HG03060 (cell line): ENCODE measurements around the gene MYL1.

ENCODE experiments used
- ATAC-seq: cut with Tn5 transposase; IDR thresholded peaks from one replicate; pipeline ENCODE4 v1.9.1; 2021; ENCODE audit warnings: low read depth, moderate number of reproducible peaks; ENCODE audit not compliant: unreplicated experiment

The MYL1 gene

GRCh38 chr2:210315015-210315788 is at the start of gene MYL1:
Gene MYL1, minus strand, starts transcription at chr2:210315174. Its CDS starts 132 bp downstream, at chr2:210315042.
- ATAC-seq, result no peak

GRCh38 chr2:210363876-210364275 is 48.9 kb upstream of the MYL1 start:
- no peak for ATAC-seq

GRCh38 chr2:210363261-210363660 is 48.3 kb upstream of the MYL1 start:
- ATAC-seq, result no peak

- no peak for ATAC-seq
Measured at GRCh38 chr2:210360412-210360811, 45.4 kb upstream of the MYL1 start.

GRCh38 chr2:210356944-210357343 is 42.0 kb upstream of the MYL1 start:
- no peak for ATAC-seq

- no peak for ATAC-seq
Measured at GRCh38 chr2:210337159-210337558, 22.2 kb upstream of the MYL1 start.

- ATAC-seq, result no peak
Measured at GRCh38 chr2:210324906-210325305, 9.9 kb upstream of the MYL1 start.

GRCh38 chr2:210324458-210324857 is 9.5 kb upstream of the MYL1 start:
- ATAC-seq, result no peak

- ATAC-seq, result no peak
Measured at GRCh38 chr2:210323003-210323402, 8.0 kb upstream of the MYL1 start.

- ATAC-seq, result no peak
Measured at GRCh38 chr2:210318891-210319290, 3.9 kb upstream of the MYL1 start.

GRCh38 chr2:210318486-210318885 is 3.5 kb upstream of the MYL1 start:
- no peak for ATAC-seq

GRCh38 chr2:210310550-210310949 is 4.4 kb downstream of the MYL1 start:
- no peak for ATAC-seq

- ATAC-seq, result no peak
Measured at GRCh38 chr2:210309548-210310233, 5.3 kb downstream of the MYL1 start.

- ATAC-seq, result no peak
Measured at GRCh38 chr2:210303498-210303897, 11.5 kb downstream of the MYL1 start.

GRCh38 chr2:210302326-210302725 is 12.6 kb downstream of the MYL1 start:
- ATAC-seq, result no peak

- no peak for ATAC-seq
Measured at GRCh38 chr2:210299866-210300373, 15.1 kb downstream of the MYL1 start.

GRCh38 chr2:210288408-210288807 is 26.6 kb downstream of the MYL1 start:
- no peak for ATAC-seq

GRCh38 chr2:210287301-210287700 is 27.7 kb downstream of the MYL1 start:
- ATAC-seq, result no peak

GRCh38 chr2:210286123-210286680 is 28.8 kb downstream of the MYL1 start:
- no peak for ATAC-seq

- ATAC-seq, result no peak
Measured at GRCh38 chr2:210277133-210277532, 37.8 kb downstream of the MYL1 start.

GRCh38 chr2:210271300-210271699 is 43.7 kb downstream of the MYL1 start:
- ATAC-seq, result no peak
